ENCODE data around the gene MAL. TPM values are rescaled to one million over a fixed set of nuclear protein-coding genes. Genes with fewer than 3 reads are reported as not detected.
"Not testable (repeated sequence)": the region's sequence is repeated elsewhere in the genome, so short reads cannot be mapped to it uniquely, and the experiment has no call there.

Gene MAL
- total RNA-seq, 1 donor from 2014 or later = 63.8 TPM

GRCh38 chr2:95077861-95078603, 52.5 kb downstream of the MAL start:
- TF ChIP-seq CTCF (conservative IDR thresholded peaks at IDR 0.05; ENCODE audit: low read depth, low read length) = no peak
- H3K4me3 ChIP-seq (ENCODE audit: low read depth, low read length) = no peak overlapping the region

GRCh38 chr2:95079199-95079683, 53.7 kb downstream of the MAL start:
- TF ChIP-seq CTCF (conservative IDR thresholded peaks at IDR 0.05; ENCODE audit: low read depth, low read length) = no peak
- no peak for DNase-seq (ENCODE audit: low read depth)

More at GRCh38 chr2:95077861-95078603, 52.5 kb downstream of the MAL start:
- no peak for DNase-seq (ENCODE audit: low read depth)

GRCh38 chr2:95082477-95082876, 57.0 kb downstream of the MAL start:
- no peak for TF ChIP-seq CTCF (conservative IDR thresholded peaks at IDR 0.05; ENCODE audit: low read depth, low read length)
- DNase-seq (ENCODE audit: low read depth) = no peak

More at GRCh38 chr2:95079199-95079683, 53.7 kb downstream of the MAL start:
- no peak overlapping the region for H3K4me3 ChIP-seq (ENCODE audit: low read depth, low read length)

GRCh38 chr2:95086017-95086416, 60.5 kb downstream of the MAL start:
- TF ChIP-seq CTCF (conservative IDR thresholded peaks at IDR 0.05; ENCODE audit: low read depth, low read length) = no peak
- no peak overlapping the region for H3K4me3 ChIP-seq (ENCODE audit: low read depth, low read length)
- DNase-seq (ENCODE audit: low read depth) = no peak

More at GRCh38 chr2:95082477-95082876, 57.0 kb downstream of the MAL start:
- H3K4me3 ChIP-seq (ENCODE audit: low read depth, low read length) = no peak overlapping the region

GRCh38 chr2:95087379-95087778, 61.9 kb downstream of the MAL start:
- no peak for TF ChIP-seq CTCF (conservative IDR thresholded peaks at IDR 0.05; ENCODE audit: low read depth, low read length)
- DNase-seq (ENCODE audit: low read depth) = no peak
- H3K4me3 ChIP-seq (ENCODE audit: low read depth, low read length) = no peak overlapping the region

- TF ChIP-seq CTCF (conservative IDR thresholded peaks at IDR 0.05; ENCODE audit: low read depth, low read length) = no peak
- no peak overlapping the region for H3K4me3 ChIP-seq (ENCODE audit: low read depth, low read length)
- no peak for DNase-seq (ENCODE audit: low read depth)
These were observed 66.5 kb downstream of the MAL start for GRCh38 chr2:95091885-95092555.

GRCh38 chr2:95098273-95098672, 72.8 kb downstream of the MAL start:
- DNase-seq (ENCODE audit: low read depth); H3K4me3 ChIP-seq (ENCODE audit: low read depth, low read length): not testable (repeated sequence)
